Hypothalamus (tissue), 51 donors: ENCODE data around the gene SPATA24.
"Not testable (repeated sequence)": the region's sequence is repeated elsewhere in the genome, so short reads cannot be mapped to it uniquely, and the experiment has no call there.

ENCODE experiments used
- DNase-seq, 51 donors: peaks; one replicate each; lab custom pipeline; 2025; lab: John Stamatoyannopoulos, UW

Gene SPATA24

GRCh38 chr5:139358064-139358463 is 45.8 kb downstream of the SPATA24 start:
- no peak for DNase-seq

DNA sequence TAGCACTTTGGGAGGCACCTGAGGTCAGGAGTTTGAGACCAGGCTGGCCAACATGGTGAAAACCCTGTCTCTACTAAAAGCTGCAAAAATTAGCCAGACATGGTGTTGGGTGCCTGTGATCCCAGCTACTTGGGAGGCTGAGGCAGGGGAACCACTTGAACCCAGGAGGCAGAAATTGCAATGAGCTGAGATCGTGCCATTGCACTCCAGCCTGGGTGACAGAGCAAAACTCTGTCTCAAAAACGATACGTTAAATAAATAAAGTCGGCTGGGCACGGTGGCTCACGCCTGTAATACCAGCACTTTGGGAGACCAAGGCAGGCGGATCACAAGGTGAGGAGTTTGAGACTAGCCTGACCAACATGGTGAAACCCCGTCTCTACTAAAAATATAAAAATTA is 48.0 kb downstream of the SPATA24 start:
- not testable (repeated sequence) for DNase-seq

DNA sequence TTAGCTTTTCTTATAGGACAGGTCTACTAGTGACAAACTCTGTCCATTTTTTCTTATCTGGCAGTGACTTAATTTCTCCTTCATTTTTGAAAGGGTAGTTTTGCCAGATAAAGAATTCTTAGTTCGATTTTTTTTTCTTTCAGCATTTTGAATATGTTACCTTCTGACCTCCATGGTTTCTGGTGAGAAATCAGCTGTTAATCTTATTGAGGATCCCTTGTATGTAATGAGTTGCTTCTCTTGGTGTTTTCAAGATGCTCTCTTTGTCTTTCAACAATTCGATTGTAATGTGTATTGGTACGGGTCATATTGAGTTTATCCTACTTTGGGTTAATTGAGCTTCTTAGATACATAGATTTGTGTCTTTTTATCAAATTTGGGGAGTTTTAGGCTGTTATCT is 49.7 kb downstream of the SPATA24 start:
- DNase-seq = no peak

DNA sequence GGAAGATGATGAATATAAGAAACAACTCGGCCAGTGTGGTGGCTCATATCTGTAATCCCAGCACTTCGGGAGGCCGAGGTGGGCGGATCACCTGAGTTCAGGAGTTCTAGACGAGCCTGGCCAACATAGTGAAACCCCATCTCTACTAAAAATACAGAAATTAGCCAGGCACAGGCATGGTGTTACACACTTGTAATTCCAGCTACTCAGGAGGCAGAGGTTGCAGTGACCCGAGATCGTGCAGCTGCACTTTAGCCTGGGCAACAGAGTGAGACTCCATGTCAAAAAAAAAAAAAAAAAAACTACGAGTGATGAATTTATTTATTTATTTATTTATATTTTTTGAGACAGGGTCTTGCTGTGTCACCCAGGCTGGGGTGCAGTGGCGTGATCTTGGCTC is 56.0 kb downstream of the SPATA24 start:
- DNase-seq = not testable (repeated sequence)
